Activated CD8-positive, alpha-beta memory T cell treated with anti-CD3 and anti-CD28 coated beads, Interleukin-2, amount 50 U/mL, for 4 hours (primary cell): ENCODE measurements around the gene TAGAP.

Source experiments
- DNase-seq: peaks from one replicate; pipeline ENCODE4 v3.0.0-alpha.2; 2020

TAGAP gene

GRCh38 chr6:159068904-159069578, 24.2 kb upstream of the TAGAP start:
- DNase-seq = no peak

GRCh38 chr6:159067334-159067733, 22.5 kb upstream of the TAGAP start:
- no peak for DNase-seq

DNA sequence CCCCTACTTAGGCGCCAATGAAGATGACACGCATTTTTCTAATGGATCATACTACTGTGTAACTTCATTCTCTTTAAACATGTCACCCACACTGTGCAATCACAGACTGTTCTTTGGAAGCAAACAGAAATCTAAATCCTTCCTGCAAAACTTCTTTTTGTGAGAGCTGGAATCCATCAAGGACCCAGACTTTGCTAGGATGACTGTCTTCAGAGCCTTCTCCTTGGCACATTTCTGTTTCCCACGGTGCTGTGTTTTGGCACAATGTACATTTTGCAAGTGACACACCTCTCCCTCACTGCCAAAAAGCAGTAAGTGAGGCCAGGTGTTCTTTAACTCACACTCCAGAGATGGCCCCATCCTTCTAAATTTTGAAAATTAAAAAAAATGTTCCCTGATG, 21.7 kb upstream of the TAGAP start:
- DNase-seq = no peak

GRCh38 chr6:159065759-159066329, 21.1 kb upstream of the TAGAP start:
- no peak for DNase-seq

GRCh38 chr6:159065091-159065490, 20.3 kb upstream of the TAGAP start:
- DNase-seq = no peak

- no peak for DNase-seq
Measured at GRCh38 chr6:159064477-159064876, 19.7 kb upstream of the TAGAP start.

DNA sequence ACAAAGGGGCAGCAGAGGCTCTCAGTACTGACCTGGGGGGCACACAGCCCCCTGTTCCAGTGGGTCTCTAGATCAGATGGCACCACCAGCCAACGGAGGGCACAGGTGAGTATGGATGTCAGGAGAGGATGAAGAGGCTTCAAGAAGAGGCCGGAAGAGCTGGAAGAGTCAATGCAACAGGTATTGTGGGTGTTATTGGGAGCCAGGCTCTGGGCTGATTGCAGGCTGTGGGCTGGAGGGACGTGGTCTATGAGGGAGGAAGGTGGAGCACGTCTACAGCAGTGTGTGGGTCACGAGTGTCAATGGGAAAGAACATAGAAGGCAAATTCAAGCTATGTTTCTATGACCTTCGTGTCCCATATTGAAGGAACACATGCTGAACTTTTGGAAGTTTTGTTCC, 18.8 kb upstream of the TAGAP start:
- DNase-seq = no peak

DNA sequence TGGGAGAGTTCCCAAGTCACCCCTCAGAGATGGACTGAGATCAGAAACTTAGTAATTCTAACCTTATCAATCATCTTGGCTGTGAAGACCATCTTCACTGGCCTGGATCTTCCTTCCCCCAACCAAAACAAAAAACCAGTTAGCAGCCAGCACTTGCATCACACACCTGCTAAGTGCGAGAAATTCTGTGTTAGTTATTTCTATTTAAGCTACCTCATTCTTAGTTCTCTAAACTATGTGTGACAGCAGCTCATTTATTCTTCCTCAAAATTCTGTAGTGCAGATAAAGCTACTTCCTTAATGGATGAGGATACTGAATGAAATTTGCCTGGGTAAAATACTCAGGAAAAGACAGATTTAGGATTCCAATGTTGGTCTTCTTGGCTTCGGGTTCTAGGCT, 18.2 kb upstream of the TAGAP start:
- no peak for DNase-seq

- peak; percentile 48 for DNase-seq
Measured at GRCh38 chr6:159062564-159062945, 17.8 kb upstream of the TAGAP start.

DNA sequence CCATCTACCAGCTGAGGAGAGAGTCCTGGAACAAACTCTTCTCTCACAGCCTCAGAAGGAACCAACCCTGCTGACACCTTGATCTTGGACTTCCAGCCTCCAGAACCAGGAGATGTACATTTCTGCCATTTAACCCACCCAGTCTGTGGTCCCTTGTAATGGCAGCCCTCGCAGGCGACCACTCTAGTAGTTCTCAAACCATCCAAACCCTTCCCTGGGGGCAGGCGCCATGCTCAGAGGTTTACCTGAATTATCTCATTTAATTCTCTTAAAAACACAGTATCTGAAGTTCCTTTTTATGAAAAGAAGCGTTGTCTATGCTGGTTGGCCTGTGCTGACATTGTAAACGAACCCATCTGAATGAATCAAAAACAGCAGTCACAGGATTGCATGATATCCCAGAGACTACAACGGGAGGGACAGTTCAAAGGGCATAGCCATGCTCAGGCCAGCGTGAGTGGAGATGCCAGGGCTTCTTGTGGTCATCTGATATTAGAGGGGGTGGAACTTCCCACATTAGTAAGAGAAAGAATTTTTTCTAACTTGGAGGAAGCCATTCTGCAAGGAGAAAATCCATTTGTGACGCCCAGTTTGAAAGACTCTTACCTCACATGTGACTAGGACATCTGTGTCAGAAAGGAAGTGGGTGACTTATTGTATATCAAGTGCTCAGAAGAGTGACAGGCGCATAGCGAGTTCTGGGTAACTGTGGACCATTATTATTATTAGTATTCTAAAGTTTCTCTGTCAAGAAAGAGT, 17.2 kb upstream of the TAGAP start:
- no peak for DNase-seq

GRCh38 chr6:159061146-159061545, 16.4 kb upstream of the TAGAP start:
- DNase-seq = no peak

DNA sequence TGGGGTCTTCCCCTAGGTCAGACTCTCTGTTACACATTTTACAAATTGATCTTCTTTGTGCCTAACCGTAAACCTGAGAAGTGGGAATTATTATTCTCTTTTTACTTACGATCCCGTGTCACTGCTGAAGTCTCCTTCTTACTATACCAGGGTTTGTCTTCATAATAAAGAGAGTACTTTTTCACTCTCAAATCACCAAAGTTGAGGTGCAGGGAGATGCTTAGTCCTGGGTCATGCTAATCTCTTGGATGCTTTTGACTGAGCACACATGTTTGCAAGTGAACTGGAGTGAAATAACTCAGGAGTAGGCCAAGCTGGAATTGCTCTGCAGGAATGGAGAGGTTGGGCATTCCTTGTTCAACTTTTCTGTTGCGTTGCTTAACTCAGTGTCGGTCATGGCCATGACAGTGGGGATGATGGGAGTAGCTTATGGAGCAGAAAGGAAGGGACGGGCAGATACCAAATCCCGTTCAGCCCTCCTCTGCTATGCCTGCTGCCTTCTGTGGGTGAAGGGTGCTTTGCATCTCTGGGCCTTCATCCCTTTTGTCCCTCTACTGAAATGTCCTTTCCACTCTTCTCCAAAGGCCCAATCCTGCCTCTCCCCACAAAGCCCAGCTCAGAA, 15.2 kb upstream of the TAGAP start:
- DNase-seq = no peak

GRCh38 chr6:159059141-159059540, 14.3 kb upstream of the TAGAP start:
- no peak for DNase-seq

- DNase-seq = no peak
Measured at GRCh38 chr6:159056899-159057298, 12.1 kb upstream of the TAGAP start.

DNA sequence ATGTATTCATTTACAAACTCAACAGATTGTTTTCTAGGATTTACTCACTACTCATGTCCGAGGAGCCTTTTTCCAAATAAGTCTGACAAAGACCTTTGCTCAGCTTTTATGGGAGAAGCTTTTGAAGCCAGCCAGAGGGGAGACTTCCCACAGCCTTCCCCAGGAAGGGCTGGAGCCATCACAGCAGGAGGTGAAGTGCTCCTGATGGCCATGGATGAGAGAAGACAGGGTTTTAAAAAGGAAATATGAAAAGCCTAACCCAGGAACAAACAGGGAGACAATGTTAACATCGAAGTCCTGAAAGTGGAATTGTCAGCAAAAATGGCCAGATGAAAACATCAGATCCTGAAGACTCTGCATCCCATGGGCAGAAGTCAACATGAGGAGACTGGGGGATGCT, 11.6 kb upstream of the TAGAP start:
- no peak for DNase-seq

DNA sequence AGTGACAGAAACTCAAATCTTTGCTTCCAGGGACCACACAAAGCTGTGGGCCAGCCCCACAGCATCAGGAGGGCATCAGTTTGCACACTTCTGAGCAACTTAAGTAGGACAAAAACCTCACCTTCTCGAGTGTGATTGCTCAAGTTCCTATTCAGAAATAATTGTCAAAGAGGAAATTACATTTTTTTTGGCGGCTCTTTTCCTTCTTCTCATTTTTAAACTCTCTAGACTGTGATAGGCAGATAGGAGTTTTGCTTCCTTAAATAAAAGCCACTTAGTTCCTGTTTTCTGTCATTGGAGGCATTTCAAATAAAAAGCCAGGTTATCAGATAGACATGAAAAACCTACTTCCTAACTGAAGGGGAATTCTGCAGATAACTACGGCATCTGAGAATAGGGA, 11.2 kb upstream of the TAGAP start:
- no peak for DNase-seq

GRCh38 chr6:159053781-159054398, 9.1 kb upstream of the TAGAP start:
- no peak for DNase-seq

DNA sequence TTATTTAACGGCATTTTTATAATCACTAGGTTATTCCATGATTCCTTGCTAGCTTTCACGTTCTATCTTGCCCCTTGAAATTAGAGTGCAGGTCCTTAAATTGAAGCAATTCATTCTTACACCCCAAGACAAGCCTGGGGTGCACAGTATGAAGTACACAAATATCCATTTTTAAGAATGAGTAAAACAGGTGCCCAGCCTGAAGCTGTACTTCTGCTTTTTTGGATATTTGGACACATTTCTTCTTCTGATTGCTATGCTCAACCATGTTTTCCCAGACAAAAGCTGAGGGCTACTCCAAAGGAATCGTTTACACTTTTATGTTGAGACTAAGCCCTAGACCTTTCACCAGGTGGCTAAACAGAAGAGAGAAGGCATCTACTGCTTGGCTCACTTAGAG, 7.9 kb upstream of the TAGAP start:
- no peak for DNase-seq

DNA sequence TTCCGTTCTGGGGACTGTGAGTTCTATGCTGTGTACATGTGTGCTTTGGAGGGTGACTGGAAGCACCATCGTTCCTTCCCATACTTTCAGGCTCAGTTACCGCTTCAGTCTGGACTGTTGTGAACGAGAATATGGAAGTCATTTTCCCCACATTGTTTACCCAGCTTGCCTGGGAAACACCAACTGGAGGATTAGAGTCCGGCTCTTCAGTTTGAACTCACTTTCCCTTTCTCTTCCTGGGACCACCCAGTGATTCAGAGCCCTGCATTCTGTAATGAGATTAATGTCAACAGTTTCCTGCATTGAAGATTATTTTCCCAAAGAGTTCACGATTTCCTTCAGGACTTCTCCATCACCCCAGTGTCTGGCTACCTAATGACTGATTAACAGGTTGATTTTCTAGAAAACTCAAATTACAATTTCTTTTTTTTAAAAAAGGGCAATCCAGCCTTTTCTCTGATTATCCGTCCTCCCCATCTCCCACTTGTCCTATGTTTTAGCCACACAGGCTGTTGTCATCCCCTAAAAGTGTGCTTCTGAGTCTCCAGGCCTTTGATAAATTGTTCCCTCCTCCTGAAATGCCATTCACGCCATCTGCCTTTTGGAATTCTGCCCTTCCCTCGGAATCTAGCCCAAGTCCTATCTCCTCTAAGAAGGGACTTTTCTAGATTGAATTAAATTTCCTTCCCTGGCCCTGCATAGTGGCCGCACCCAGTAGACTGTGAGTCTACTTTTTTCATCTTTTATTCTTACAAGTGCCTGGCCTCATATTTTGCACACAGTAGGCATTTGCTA, 3.3 kb upstream of the TAGAP start:
- no peak for DNase-seq

- no peak for DNase-seq
Measured at GRCh38 chr6:159045801-159046200, 1.0 kb upstream of the TAGAP start.

- no peak for DNase-seq
Measured at GRCh38 chr6:159043947-159044346, 844 bp downstream of the TAGAP start.

GRCh38 chr6:159043251-159043650, 1.5 kb downstream of the TAGAP start:
- no peak for DNase-seq

DNA sequence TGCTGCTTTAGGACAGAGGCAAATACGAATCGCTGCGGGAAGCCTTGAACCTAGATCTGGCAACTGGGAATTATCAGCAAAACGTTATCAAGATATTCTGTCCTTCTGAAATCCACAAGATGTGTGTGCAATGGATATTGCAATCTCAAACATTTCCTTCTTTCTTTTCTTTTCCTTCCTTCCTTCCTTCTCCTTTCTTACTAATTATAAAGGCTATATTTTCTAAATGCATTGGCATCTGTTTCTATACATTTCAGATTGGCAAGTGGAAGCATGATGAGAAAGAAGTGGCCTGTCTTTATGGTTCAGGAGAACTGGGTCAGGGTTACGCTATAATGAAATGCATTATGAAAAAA, 2.0 kb downstream of the TAGAP start:
- no peak for DNase-seq
